ENCODE measurements around the gene ACADM. TPM values are rescaled to one million over a fixed set of nuclear protein-coding genes. Genes with fewer than 3 reads are reported as not detected.

Gene ACADM
- polyA plus RNA-seq, 1 of the 3 experiments (the other 2 are of a cell fraction), result 18.6 TPM

DNA sequence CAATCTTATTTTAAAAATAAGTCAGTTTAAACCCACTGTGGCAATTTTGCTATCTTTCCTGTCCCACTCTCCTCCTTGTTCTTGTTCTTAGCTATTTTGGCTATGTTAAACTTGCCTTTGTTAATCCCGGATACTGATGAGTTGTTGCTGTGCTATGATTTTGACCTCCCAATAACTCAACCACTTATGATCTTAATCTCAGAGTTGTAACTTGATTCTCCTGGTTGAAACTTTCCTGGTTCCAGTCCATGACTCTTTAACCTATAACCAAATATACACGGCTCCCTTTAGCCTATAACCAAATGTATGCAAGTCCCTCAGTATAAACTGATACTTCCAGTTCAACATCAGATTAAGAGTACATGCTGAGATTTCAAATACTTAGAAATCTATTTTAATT is 15.6 kb upstream of the ACADM start (continued):
- TF ChIP-seq, protein P1, sequence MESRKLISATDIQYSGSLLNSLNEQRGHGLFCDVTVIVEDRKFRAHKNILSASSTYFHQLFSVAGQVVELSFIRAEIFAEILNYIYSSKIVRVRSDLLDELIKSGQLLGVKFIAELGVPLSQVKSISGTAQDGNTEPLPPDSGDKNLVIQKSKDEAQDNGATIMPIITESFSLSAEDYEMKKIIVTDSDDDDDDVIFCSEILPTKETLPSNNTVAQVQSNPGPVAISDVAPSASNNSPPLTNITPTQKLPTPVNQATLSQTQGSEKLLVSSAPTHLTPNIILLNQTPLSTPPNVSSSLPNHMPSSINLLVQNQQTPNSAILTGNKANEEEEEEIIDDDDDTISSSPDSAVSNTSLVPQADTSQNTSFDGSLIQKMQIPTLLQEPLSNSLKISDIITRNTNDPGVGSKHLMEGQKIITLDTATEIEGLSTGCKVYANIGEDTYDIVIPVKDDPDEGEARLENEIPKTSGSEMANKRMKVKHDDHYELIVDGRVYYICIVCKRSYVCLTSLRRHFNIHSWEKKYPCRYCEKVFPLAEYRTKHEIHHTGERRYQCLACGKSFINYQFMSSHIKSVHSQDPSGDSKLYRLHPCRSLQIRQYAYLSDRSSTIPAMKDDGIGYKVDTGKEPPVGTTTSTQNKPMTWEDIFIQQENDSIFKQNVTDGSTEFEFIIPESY (IDR thresholded peaks at IDR 0.05; ENCODE audit: borderline replicate concordance, low read depth), result no peak
- TF ChIP-seq, protein P2, sequence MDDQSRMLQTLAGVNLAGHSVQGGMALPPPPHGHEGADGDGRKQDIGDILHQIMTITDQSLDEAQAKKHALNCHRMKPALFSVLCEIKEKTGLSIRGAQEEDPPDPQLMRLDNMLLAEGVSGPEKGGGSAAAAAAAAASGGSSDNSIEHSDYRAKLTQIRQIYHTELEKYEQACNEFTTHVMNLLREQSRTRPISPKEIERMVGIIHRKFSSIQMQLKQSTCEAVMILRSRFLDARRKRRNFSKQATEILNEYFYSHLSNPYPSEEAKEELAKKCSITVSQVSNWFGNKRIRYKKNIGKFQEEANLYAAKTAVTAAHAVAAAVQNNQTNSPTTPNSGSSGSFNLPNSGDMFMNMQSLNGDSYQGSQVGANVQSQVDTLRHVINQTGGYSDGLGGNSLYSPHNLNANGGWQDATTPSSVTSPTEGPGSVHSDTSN (IDR thresholded peaks at IDR 0.05), result peak; percentile 80
- TF ChIP-seq, protein P3, sequence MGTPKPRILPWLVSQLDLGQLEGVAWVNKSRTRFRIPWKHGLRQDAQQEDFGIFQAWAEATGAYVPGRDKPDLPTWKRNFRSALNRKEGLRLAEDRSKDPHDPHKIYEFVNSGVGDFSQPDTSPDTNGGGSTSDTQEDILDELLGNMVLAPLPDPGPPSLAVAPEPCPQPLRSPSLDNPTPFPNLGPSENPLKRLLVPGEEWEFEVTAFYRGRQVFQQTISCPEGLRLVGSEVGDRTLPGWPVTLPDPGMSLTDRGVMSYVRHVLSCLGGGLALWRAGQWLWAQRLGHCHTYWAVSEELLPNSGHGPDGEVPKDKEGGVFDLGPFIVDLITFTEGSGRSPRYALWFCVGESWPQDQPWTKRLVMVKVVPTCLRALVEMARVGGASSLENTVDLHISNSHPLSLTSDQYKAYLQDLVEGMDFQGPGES (IDR thresholded peaks at IDR 0.05; ENCODE audit: low read depth, low read length), result no peak
- TF ChIP-seq EP300 (IDR thresholded peaks at IDR 0.05; ENCODE audit: borderline replicate concordance in 1 of 2, low read depth in 1 of 2, low read length in 1 of 2) (peak in 1 of 2 experiments; percentile 62; a peak in 1 of 4 replicates), FOXM1 (IDR thresholded peaks at IDR 0.05; ENCODE audit: low read depth) (0 out of 2 replicates have a peak, but pooled peaks have one; percentile 12)

DNA sequence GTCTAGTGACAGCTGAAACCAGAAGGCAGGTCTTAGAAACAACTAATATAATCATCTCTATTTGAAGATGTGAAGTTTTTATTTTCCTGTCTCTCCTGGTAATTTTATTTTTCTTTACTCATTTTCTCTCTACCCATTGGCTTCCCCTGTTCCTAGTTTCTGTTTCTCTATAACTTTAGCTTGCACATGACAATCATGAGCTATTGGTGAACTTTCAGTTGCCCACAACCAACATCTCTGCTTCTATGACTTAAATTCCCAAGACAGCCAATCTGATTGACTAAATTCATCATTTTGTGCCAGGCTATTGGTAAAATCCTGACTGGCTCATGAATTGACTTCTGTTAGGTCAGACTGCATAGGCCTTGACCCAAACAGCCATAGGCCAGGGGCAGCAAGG is 13.7 kb upstream of the ACADM start:
- DNase-seq, result no peak
- Histone ChIP-seq H3K27ac (ENCODE audit: low read depth in 2 of 2, low read length in 1 of 2) (no peak overlapping the region), H3K9ac (no peak overlapping the region), H3K9me3 (no peaks in the 10 kb centered on the region), H3K79me2 (ENCODE audit: insufficient read depth) (no peaks in the 10 kb centered on the region), H3K9me2 (no peaks in the 10 kb centered on the region), H3K36me3 (replicated peaks in 1 of 2; ENCODE audit: control insufficient read depth in 1 of 2, insufficient read depth in 2 of 2, low read length in 1 of 2) (no peaks in the 10 kb centered on the region), H3F3A (replicated peaks; ENCODE audit: insufficient read depth) (peaks cover 8% of the 10 kb centered on the region), H3K27me3 (ENCODE audit: insufficient read depth) (no peaks in the 10 kb centered on the region), H3K4me1 (ENCODE audit: control insufficient read depth in 1 of 2, insufficient read depth in 2 of 2, low read depth in 1 of 2, low read length in 1 of 2) (no peaks in the 10 kb centered on the region; a peak in 2 of 4 replicates), H4K20me1 (ENCODE audit: insufficient read depth) (no peaks in the 10 kb centered on the region), H3K4me2 (no peak overlapping the region), H3K4me3 (ENCODE audit: low read depth in 2 of 2, low read length in 1 of 2) (no peak overlapping the region), H2AFZ (ENCODE audit: low read depth) (no peak overlapping the region)
- ChIA-PET CTCF (interaction anchor here (0.7 to 1.0 kb wide), 2 partner anchors 12 to 96 kb away, joined by 3 read pairs; no protein-coding TSS in a partner anchor), POLR2A (no interaction called here)
- TF ChIP-seq EP300 (IDR thresholded peaks at IDR 0.05; ENCODE audit: borderline replicate concordance in 1 of 2, low read depth in 1 of 2, low read length in 1 of 2) (no peak), NFIC (IDR thresholded peaks at IDR 0.05; ENCODE audit: borderline replicate concordance) (no peak), FOSL2 (IDR thresholded peaks at IDR 0.05; ENCODE audit: borderline replicate concordance, low read depth) (no peak), EZH2phosphoT487 (IDR thresholded peaks at IDR 0.05; ENCODE audit: borderline replicate concordance, low read depth) (no peak)

DNA sequence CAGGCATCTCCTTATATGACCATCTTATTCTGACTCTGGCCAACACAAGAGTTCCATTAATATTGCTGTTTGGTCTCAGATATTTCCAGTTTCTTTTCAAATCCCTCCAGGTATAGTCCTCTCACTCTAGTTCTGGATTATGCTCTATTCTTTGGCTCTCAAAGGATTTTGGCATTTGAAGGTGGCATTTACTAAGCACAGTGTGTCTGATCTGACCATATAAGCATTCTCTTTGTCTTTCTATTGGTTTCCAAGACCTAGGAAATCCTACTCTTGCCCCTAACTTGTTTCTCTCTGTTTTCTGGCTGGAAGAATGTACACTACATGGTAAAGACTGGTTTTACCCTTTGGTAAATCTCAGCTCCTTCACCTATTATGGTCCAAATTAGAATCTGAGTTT is 12.7 kb upstream of the ACADM start:
- ChIA-PET POLR2A (interaction anchor here (0.6 kb wide), 1 partner anchor 960 kb away, joined by 3 read pairs; no protein-coding TSS in a partner anchor), CTCF (interaction anchor here (1.0 kb wide), 1 partner anchor 11 kb away, joined by 3 read pairs; no protein-coding TSS in a partner anchor)
- no peaks in the 10 kb centered on the region for H3K9me3 ChIP-seq
- no peaks in the 10 kb centered on the region for H3K27me3 ChIP-seq (ENCODE audit: insufficient read depth)
- no peaks in the 10 kb centered on the region for H3K79me2 ChIP-seq (ENCODE audit: insufficient read depth)
- no peak overlapping the region for H3K4me3 ChIP-seq (ENCODE audit: low read depth in 2 of 2, low read length in 1 of 2)
- no peaks in the 10 kb centered on the region; a peak in 2 of 4 replicates for H3K4me1 ChIP-seq (ENCODE audit: control insufficient read depth in 1 of 2, insufficient read depth in 2 of 2, low read depth in 1 of 2, low read length in 1 of 2)
- DNase-seq, result no peak
- H3K9me2 ChIP-seq, result no peaks in the 10 kb centered on the region
- no peaks in the 10 kb centered on the region for H4K20me1 ChIP-seq (ENCODE audit: insufficient read depth)
- H3K9ac ChIP-seq, result no peak overlapping the region
- no peak overlapping the region for H3K4me2 ChIP-seq
- TF ChIP-seq FOXM1 (IDR thresholded peaks at IDR 0.05; ENCODE audit: low read depth), result no peak
- no peak for TF ChIP-seq TAF1 (IDR thresholded peaks at IDR 0.05; ENCODE audit: borderline replicate concordance, low read depth, low read length)
- TF ChIP-seq YY1 (IDR thresholded peaks at IDR 0.05; ENCODE audit: low read depth), result no peak
- TF ChIP-seq, protein P3 (IDR thresholded peaks at IDR 0.05; ENCODE audit: low read depth, low read length), result no peak
- TF ChIP-seq, protein P4, sequence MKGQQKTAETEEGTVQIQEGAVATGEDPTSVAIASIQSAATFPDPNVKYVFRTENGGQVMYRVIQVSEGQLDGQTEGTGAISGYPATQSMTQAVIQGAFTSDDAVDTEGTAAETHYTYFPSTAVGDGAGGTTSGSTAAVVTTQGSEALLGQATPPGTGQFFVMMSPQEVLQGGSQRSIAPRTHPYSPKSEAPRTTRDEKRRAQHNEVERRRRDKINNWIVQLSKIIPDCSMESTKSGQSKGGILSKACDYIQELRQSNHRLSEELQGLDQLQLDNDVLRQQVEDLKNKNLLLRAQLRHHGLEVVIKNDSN (IDR thresholded peaks at IDR 0.05; ENCODE audit: borderline replicate concordance, low read depth), result no peak
- no peak for TF ChIP-seq SMC3 (IDR thresholded peaks at IDR 0.05; ENCODE audit: low read depth, low read length)
- H3K36me3 ChIP-seq (replicated peaks in 1 of 2; ENCODE audit: control insufficient read depth in 1 of 2, insufficient read depth in 2 of 2, low read length in 1 of 2), result no peaks in the 10 kb centered on the region
- H3F3A ChIP-seq (replicated peaks; ENCODE audit: insufficient read depth), result peaks cover 8% of the 10 kb centered on the region
- no peak overlapping the region for H2AFZ ChIP-seq (ENCODE audit: low read depth)
- no peak overlapping the region for H3K27ac ChIP-seq (ENCODE audit: low read depth in 2 of 2, low read length in 1 of 2)
